Uterus (tissue), 4 donors: ENCODE data around the gene THSD4. TPM values are rescaled to one million over a fixed set of nuclear protein-coding genes. Genes with fewer than 3 reads are reported as not detected.

Experiments used
- DNase-seq, 2 donors: peaks; one replicate each; pipeline ENCODE4 v3.0.0-alpha.2; 2019 to 2020
- H3K27ac ChIP-seq, 2 donors: fragments of 200-600 bp; sonication (generic); 1 replicate in 1 of 2; 2 replicates in 1 of 2; pipeline ENCODE4 v1.5.1; 2016 to 2018
- H3K27me3 ChIP-seq, 2 donors: fragments of 200-600 bp; sonication (generic); one replicate each; pipeline ENCODE4 v1.5.1; 2018 to 2019; ENCODE audit warnings: control low read depth in 1 of 2
- H3K36me3 ChIP-seq, 2 donors: fragments of 200-600 bp; sonication (generic); one replicate each; pipeline ENCODE4 v1.5.1; 2019; ENCODE audit warnings: control low read depth in 1 of 2
- H3K4me1 ChIP-seq, 2 donors: fragments of 200-600 bp; sonication (generic); one replicate each; pipeline ENCODE4 v1.5.1; 2018 to 2019; ENCODE audit warnings: control low read depth in 1 of 2
- H3K4me3 ChIP-seq, 2 donors: fragments of 200-600 bp; sonication (generic); 1 replicate in 1 of 2; 2 replicates in 1 of 2; pipeline ENCODE4 v1.5.1; 2018 to 2019; ENCODE audit warnings: mild to moderate bottlenecking in 1 of 2
- H3K9me3 ChIP-seq, 2 donors: fragments of 200-600 bp; sonication (generic); one replicate each; pipeline ENCODE4 v1.5.1; 2019; ENCODE audit warnings: control low read depth in 1 of 2
- CTCF ChIP-seq, 4 experiments: fragments of 200-600 bp in 2 of 4; fragments of 450-650 bp in 2 of 4; sonication (generic) in 2 of 4; IDR thresholded peaks; one replicate each; pipeline ENCODE4 v1.5.1; 2016 to 2019; ENCODE audit warnings: antibody characterized with exemption in 4 of 4, mild to moderate bottlenecking in 2 of 4, moderate library complexity in 1 of 4
- POLR2A ChIP-seq, 2 donors: fragments of 450-650 bp; IDR thresholded peaks; one replicate each; pipeline ENCODE4 v1.6.1; 2016; ENCODE audit warnings: antibody characterized with exemption in 2 of 2, mild to moderate bottlenecking in 1 of 2, moderate library complexity in 1 of 2
- intact Hi-C: fragments of 100-400 bp; cut with DNase I; formaldehyde crosslinking; loops from one replicate; pipeline ENCODE4 v1.15.1; 2023; ENCODE audit warnings: low total_unique reads
- total RNA-seq, 4 donors: library from RNA; depleted of rRNA in 3 of 4; stranded (reverse); fragments of >200 nt in 3 of 4; gene quantifications; one replicate each; pipeline versions ENCODE4 v1.1.0 to v1.2.4, GENCODE V29; 2014 to 2023
- donor health status: DM: yes; HTN: yes; CAD: no.

The THSD4 gene
- total RNA-seq, 4 donors from 2014 or later, result 7.1 to 144 (median 35.4) TPM

GRCh38 chr15:71118881-71119632, 3.8 kb downstream of the THSD4 start:
- intact Hi-C loops, result no loop called here

GRCh38 chr15:71120428-71120944, 5.2 kb downstream of the THSD4 start:
- intact Hi-C loops, result no loop called here
- no peak for DNase-seq
- H3K27me3 ChIP-seq, result no peaks in the 10 kb centered on the region
- no peak overlapping the region for H3K4me3 ChIP-seq
- no peak overlapping the region for H3K27ac ChIP-seq
- H3K36me3 ChIP-seq, result no peaks in the 10 kb centered on the region
- peaks cover 0 to 4% of the 10 kb centered on the region in 2 donors for H3K4me1 ChIP-seq
- no peaks in the 10 kb centered on the region for H3K9me3 ChIP-seq
- TF ChIP-seq POLR2A (IDR thresholded peaks at IDR 0.05), result no peak
- no peak for TF ChIP-seq CTCF (IDR thresholded peaks at IDR 0.05)

More at GRCh38 chr15:71118881-71119632, 3.8 kb downstream of the THSD4 start:
- no peaks in the 10 kb centered on the region for H3K9me3 ChIP-seq
- no peaks in the 10 kb centered on the region for H3K27me3 ChIP-seq
- DNase-seq, result no peak
- H3K4me3 ChIP-seq, result no peak overlapping the region
- H3K27ac ChIP-seq, result peak overlapping the region; percentile 7 to 8
- no peaks in the 10 kb centered on the region for H3K36me3 ChIP-seq
- peaks cover 0 to 4% of the 10 kb centered on the region in 2 donors for H3K4me1 ChIP-seq
- no peak for TF ChIP-seq CTCF (IDR thresholded peaks at IDR 0.05)
- no peak for TF ChIP-seq POLR2A (IDR thresholded peaks at IDR 0.05)

GRCh38 chr15:71121442-71121841, 6.2 kb downstream of the THSD4 start:
- DNase-seq, result no peak
- Histone ChIP-seq H3K9me3 (no peaks in the 10 kb centered on the region), H3K36me3 (no peaks in the 10 kb centered on the region), H3K4me1 (peaks cover 0 to 4% of the 10 kb centered on the region in 2 donors), H3K27me3 (no peaks in the 10 kb centered on the region), H3K4me3 (no peak overlapping the region), H3K27ac (no peak overlapping the region)
- intact Hi-C loops, result no loop called here
- TF ChIP-seq POLR2A (IDR thresholded peaks at IDR 0.05), result no peak
- no peak for TF ChIP-seq CTCF (IDR thresholded peaks at IDR 0.05)

GRCh38 chr15:71124937-71125790, 9.9 kb downstream of the THSD4 start:
- Histone ChIP-seq H3K36me3 (no peaks in the 10 kb centered on the region), H3K4me1 (no peaks in the 10 kb centered on the region), H3K4me3 (no peak overlapping the region), H3K27me3 (no peaks in the 10 kb centered on the region), H3K9me3 (no peaks in the 10 kb centered on the region), H3K27ac (peak overlapping the region; percentile 66 to 80)
- TF ChIP-seq CTCF (IDR thresholded peaks at IDR 0.05), result no peak
- no peak for TF ChIP-seq POLR2A (IDR thresholded peaks at IDR 0.05)
- intact Hi-C loops, result no loop called here
- no peak for DNase-seq
